HL-60 (cell line): Measurements from ENCODE around the gene KCNH5.

Experiments used
- POLR2AphosphoS5 ChIP-seq: IDR thresholded peaks from 2 replicates; pipeline ENCODE4 v1.6.1; 2012; ENCODE audit warnings: low read depth
- TF ChIP-seq, protein P1 (sequence below): IDR thresholded peaks from one replicate; pipeline ENCODE4 v1.5.1; 2011; ENCODE audit warnings: low read length, control low read depth, inconsistent platforms; ENCODE audit not compliant: insufficient read depth
- TF ChIP-seq, protein P2 (sequence below): IDR thresholded peaks from 2 replicates; pipeline ENCODE4 v1.6.1; 2012; ENCODE audit warnings: low read depth; ENCODE audit not compliant: insufficient replicate concordance

DNA sequence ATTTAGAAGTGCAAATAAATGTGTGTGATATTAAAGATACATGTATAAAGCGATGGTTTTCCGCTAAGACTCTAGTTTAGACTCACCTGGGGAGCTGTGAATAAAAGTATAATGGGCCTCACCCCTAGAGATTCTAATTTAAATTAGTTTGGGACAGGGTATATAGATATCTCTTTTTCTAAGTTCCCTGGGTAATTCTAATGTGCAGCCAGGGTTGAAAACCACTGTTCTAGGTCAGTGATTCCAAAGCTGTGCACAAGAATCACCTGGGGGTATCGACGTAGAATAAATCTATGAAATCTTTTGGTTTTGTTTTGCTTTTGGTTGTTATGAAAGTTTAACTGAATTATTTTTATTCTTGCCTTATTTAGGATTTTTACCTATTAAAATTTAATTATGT is 302.1 kb downstream of the KCNH5 start:
- TF ChIP-seq POLR2AphosphoS5, result no peak
- TF ChIP-seq, protein P1, sequence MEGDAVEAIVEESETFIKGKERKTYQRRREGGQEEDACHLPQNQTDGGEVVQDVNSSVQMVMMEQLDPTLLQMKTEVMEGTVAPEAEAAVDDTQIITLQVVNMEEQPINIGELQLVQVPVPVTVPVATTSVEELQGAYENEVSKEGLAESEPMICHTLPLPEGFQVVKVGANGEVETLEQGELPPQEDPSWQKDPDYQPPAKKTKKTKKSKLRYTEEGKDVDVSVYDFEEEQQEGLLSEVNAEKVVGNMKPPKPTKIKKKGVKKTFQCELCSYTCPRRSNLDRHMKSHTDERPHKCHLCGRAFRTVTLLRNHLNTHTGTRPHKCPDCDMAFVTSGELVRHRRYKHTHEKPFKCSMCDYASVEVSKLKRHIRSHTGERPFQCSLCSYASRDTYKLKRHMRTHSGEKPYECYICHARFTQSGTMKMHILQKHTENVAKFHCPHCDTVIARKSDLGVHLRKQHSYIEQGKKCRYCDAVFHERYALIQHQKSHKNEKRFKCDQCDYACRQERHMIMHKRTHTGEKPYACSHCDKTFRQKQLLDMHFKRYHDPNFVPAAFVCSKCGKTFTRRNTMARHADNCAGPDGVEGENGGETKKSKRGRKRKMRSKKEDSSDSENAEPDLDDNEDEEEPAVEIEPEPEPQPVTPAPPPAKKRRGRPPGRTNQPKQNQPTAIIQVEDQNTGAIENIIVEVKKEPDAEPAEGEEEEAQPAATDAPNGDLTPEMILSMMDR, result no peak
- TF ChIP-seq, protein P2, sequence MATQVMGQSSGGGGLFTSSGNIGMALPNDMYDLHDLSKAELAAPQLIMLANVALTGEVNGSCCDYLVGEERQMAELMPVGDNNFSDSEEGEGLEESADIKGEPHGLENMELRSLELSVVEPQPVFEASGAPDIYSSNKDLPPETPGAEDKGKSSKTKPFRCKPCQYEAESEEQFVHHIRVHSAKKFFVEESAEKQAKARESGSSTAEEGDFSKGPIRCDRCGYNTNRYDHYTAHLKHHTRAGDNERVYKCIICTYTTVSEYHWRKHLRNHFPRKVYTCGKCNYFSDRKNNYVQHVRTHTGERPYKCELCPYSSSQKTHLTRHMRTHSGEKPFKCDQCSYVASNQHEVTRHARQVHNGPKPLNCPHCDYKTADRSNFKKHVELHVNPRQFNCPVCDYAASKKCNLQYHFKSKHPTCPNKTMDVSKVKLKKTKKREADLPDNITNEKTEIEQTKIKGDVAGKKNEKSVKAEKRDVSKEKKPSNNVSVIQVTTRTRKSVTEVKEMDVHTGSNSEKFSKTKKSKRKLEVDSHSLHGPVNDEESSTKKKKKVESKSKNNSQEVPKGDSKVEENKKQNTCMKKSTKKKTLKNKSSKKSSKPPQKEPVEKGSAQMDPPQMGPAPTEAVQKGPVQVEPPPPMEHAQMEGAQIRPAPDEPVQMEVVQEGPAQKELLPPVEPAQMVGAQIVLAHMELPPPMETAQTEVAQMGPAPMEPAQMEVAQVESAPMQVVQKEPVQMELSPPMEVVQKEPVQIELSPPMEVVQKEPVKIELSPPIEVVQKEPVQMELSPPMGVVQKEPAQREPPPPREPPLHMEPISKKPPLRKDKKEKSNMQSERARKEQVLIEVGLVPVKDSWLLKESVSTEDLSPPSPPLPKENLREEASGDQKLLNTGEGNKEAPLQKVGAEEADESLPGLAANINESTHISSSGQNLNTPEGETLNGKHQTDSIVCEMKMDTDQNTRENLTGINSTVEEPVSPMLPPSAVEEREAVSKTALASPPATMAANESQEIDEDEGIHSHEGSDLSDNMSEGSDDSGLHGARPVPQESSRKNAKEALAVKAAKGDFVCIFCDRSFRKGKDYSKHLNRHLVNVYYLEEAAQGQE, result no peak
